ENCODE measurements around the gene TFAP2A.

- TF ChIP-seq CTCF (conservative IDR thresholded peaks at IDR 0.05) (no peak), ZFX (IDR thresholded peaks at IDR 0.05) (no peak)
These were observed 47.0 kb upstream of the TFAP2A start for GRCh38 chr6:10461850-10462249.
